Astrocyte of the cerebellum (primary cell): ENCODE results near the gene SLC25A39.

ENCODE experiments used
- DNase-seq: peaks from one replicate; pipeline ENCODE4 v3.0.0-alpha.2; 2011; ENCODE audit warnings: low read depth
- H3K4me3 ChIP-seq: 2 replicates; pipeline ENCODE4 v1.5.1; 2011; ENCODE audit warnings: mild to moderate bottlenecking, low read depth, low read length, moderate library complexity
- in situ Hi-C: cut with HindIII; loops from 2 replicates; pipeline ENCODE4 v1.10.0; 2017; ENCODE audit warnings: low sequenced_read_pairs
- TF ChIP-seq, protein P1 (sequence below): IDR thresholded peaks from 2 replicates; pipeline ENCODE4 v1.5.1; 2012; ENCODE audit warnings: low read length, low read depth, moderate library complexity, mild to moderate bottlenecking; ENCODE audit errors: missing control alignments

SLC25A39 gene

GRCh38 chr17:44283344-44284023, 41.1 kb downstream of the SLC25A39 start:
- TF ChIP-seq, protein P1, sequence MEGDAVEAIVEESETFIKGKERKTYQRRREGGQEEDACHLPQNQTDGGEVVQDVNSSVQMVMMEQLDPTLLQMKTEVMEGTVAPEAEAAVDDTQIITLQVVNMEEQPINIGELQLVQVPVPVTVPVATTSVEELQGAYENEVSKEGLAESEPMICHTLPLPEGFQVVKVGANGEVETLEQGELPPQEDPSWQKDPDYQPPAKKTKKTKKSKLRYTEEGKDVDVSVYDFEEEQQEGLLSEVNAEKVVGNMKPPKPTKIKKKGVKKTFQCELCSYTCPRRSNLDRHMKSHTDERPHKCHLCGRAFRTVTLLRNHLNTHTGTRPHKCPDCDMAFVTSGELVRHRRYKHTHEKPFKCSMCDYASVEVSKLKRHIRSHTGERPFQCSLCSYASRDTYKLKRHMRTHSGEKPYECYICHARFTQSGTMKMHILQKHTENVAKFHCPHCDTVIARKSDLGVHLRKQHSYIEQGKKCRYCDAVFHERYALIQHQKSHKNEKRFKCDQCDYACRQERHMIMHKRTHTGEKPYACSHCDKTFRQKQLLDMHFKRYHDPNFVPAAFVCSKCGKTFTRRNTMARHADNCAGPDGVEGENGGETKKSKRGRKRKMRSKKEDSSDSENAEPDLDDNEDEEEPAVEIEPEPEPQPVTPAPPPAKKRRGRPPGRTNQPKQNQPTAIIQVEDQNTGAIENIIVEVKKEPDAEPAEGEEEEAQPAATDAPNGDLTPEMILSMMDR, result no peak
- DNase-seq, result no peak
- in situ Hi-C loops, result no loop called here

GRCh38 chr17:44282264-44282663, 42.4 kb downstream of the SLC25A39 start:
- no peak for DNase-seq
- in situ Hi-C loops, result no loop called here
- TF ChIP-seq, protein P1, result no peak
- H3K4me3 ChIP-seq, result no peak overlapping the region

More at GRCh38 chr17:44283344-44284023, 41.1 kb downstream of the SLC25A39 start:
- no peak overlapping the region for H3K4me3 ChIP-seq

DNA sequence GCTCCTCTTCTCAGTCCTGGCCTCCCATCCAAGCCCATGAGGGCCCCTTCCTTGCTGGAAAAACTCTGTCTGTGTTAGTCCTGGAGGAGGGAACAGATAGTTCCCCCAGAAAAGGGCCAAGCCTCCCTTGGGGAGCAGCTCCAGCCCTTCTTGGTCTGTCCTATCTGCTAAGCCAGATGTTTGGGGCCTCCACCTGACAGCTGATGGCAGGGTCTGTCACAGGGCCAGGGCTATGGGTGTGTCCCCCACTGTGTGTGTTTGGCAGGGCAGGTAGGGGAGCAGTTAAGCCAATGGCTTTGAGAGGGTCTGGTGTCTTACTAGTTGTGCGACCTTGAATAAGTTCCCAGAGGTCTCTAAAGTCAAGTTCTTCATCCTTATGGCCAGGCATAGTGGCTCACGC, 43.1 kb downstream of the SLC25A39 start:
- DNase-seq, result no peak
- in situ Hi-C loops, result no loop called here
- TF ChIP-seq, protein P1, result no peak
- no peak overlapping the region for H3K4me3 ChIP-seq

DNA sequence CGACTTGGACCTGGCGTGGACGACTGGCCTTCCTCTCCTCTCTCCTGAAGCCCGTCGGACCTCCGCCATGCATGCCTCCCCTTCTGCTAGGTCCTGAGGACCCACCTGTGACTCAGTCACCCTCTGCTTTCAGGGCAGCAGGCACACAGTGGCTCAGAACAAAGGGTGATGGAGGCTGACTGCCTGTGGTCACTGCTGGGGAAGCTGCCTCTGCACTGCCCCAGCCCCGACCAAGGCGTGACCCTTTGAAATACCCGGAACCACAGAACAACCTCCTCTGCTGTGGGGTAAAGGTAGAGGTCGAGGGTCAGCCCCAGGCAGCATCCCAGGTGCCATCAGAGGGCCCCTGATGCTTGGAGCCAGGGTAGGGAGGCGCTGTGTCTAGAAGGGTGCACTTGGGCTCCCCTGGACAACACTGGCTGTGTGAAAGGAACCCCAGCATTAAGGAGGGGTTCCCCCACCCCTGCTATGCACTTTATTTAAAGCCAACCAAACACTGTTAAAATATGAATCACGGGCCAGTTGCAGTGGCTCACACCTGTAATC, 44.2 kb downstream of the SLC25A39 start:
- DNase-seq, result no peak
- H3K4me3 ChIP-seq, result no peak overlapping the region
- TF ChIP-seq, protein P1, result no peak
- in situ Hi-C loops, result no loop called here

- in situ Hi-C loops, result no loop called here
- DNase-seq, result peak; percentile 42
- no peak overlapping the region for H3K4me3 ChIP-seq
- TF ChIP-seq, protein P1, result no peak
These were observed 44.8 kb downstream of the SLC25A39 start for GRCh38 chr17:44279666-44280391.

DNA sequence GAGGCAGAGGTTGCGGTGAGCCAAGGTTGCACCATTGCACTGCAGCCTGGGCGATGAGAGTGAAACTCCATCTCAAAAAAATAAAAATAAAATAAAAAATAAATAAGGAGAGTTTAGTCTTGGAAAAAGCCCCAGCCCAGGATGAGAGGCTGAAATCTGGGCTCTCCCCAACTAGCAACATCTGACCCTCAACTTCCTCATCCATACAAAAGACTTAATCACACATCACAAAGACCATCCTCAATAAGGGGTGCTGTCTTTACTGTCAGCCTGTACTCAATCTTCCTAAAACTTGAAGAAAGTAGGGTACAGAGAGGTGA, 45.3 kb downstream of the SLC25A39 start:
- H3K4me3 ChIP-seq, result no peak overlapping the region
- in situ Hi-C loops, result no loop called here
- TF ChIP-seq, protein P1, result no peak
- DNase-seq, result no peak
